Hepatocyte (in vitro differentiated cells): ENCODE data around the gene HNRNPUL1.
"Not testable (repeated sequence)": the region's sequence is repeated elsewhere in the genome, so short reads cannot be mapped to it uniquely, and the experiment has no call there.

Experiments used
- EZH2 ChIP-seq: fragments of 200-600 bp; sonication (generic); IDR thresholded peaks from 2 replicates; pipeline ENCODE4 v1.6.1; 2016; ENCODE audit warnings: antibody characterized with exemption, mild to moderate bottlenecking, borderline replicate concordance
- TF ChIP-seq, protein P1 (sequence below): fragments of 200-600 bp; sonication (generic); IDR thresholded peaks from 2 replicates; pipeline ENCODE4 v1.5.1; 2016; ENCODE audit warnings: antibody characterized with exemption, mild to moderate bottlenecking; ENCODE audit not compliant: poor library complexity

DNA sequence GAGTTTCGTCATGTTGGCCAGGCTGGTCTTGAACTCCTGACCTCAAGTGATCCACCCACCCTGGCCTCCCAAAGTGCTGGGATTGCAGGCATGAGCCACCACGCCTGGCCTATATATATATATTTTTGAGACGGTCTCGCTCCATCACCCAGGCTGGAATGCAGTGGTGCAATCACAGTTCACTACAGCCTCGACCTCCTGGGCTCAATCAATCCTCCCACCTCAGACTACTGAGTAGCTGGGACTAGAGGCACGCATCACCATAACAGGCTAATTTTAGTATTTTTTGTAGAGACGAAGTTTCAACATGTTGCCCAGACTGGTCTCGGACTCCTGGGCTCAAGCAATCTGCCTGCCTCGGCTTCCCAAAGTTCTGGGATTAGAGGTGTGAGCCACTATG, 82.7 kb downstream of the HNRNPUL1 start:
- TF ChIP-seq, protein P1, sequence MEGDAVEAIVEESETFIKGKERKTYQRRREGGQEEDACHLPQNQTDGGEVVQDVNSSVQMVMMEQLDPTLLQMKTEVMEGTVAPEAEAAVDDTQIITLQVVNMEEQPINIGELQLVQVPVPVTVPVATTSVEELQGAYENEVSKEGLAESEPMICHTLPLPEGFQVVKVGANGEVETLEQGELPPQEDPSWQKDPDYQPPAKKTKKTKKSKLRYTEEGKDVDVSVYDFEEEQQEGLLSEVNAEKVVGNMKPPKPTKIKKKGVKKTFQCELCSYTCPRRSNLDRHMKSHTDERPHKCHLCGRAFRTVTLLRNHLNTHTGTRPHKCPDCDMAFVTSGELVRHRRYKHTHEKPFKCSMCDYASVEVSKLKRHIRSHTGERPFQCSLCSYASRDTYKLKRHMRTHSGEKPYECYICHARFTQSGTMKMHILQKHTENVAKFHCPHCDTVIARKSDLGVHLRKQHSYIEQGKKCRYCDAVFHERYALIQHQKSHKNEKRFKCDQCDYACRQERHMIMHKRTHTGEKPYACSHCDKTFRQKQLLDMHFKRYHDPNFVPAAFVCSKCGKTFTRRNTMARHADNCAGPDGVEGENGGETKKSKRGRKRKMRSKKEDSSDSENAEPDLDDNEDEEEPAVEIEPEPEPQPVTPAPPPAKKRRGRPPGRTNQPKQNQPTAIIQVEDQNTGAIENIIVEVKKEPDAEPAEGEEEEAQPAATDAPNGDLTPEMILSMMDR = not testable (repeated sequence)
- TF ChIP-seq EZH2 = not testable (repeated sequence)
